Measurements from ENCODE around the gene BOLA1. TPM values are rescaled to one million over a fixed set of nuclear protein-coding genes. Genes with fewer than 3 reads are reported as not detected.

The BOLA1 gene
- total and polyA plus RNA-seq, 2 of the 13 experiments (the other 11 are each of a cell fraction or from before 2014, with no cell fraction given) = 3.2 to 4.2 TPM

DNA sequence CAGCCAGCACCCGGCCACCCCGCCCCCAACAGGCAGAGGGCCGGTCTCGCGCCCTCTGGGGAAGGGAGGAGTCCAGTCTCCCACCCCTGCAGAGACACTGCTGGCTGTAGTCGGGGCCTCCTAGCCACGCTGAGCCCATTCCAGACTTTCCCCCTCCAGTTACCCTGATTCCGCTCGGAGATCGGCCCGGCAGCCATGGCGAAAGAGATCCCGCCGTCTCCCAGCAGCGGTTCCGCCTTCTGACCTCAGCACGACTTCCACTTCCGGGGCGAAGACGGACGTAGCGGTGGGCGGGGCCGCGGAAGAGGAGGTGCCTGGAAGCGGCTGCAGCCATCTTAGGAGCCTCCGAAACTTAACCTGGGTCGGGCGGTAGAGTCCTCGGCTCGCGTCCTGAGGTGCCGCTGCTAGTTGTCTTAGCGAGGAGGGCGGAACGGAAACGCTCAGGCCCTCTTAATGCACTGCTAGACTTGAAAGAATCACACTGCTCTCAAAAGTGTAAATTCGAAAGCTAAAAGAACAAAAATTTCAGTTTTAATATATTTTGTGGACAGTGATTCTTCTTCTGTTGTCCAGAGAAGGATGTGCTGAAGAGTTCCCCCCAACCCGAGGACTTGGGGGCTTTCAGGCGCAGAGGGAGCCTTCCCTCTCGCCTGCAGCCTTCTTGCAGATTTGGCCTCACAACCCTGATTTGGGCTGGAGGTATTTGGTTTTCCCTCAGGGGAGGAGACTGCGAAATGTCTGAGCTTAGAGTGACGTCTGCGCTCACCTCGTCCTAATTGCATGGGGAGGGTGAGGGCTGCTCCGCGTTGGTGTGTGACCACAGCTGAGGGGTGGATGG is 28.4 kb downstream of the BOLA1 start, which contains the start of gene SF3B4 (continued):
- TF ChIP-seq ZNF775 (CRISPR knock-in tag; IDR thresholded peaks at IDR 0.05; ENCODE audit: borderline replicate concordance) (no peak), CHD2 (IDR thresholded peaks at IDR 0.05; ENCODE audit: low read depth, low read length) (no peak), NCOA1 (CRISPR knock-in tag; IDR thresholded peaks at IDR 0.05) (0 out of 2 replicates have a peak, but pooled peaks have one; percentile 67), MBNL3 (CRISPR knock-in tag; conservative IDR thresholded peaks at IDR 0.05) (no peak), JDP2 (CRISPR knock-in tag; IDR thresholded peaks at IDR 0.05; ENCODE audit: borderline replicate concordance) (no peak; the same call in 1 of the 2 replicates), ZNF230 (CRISPR knock-in tag; IDR thresholded peaks at IDR 0.05) (no peak), NFE2L2 (IDR thresholded peaks at IDR 0.05; ENCODE audit: low read length) (no peak), HHEX (CRISPR knock-in tag; IDR thresholded peaks at IDR 0.05) (no peak), ZKSCAN8 (CRISPR knock-in tag; IDR thresholded peaks at IDR 0.05; ENCODE audit: borderline replicate concordance) (no peak), SAP130 (CRISPR knock-in tag; IDR thresholded peaks at IDR 0.05; ENCODE audit: low read depth) (peak; percentile 90), NFKBIZ (CRISPR knock-in tag; IDR thresholded peaks at IDR 0.05) (no peak), SUZ12 (IDR thresholded peaks at IDR 0.05; ENCODE audit: low read depth, low read length) (no peak), SOX13 (IDR thresholded peaks at IDR 0.05) (no peak), SOX13 (CRISPR knock-in tag; conservative IDR thresholded peaks at IDR 0.05 in 1 of 2, IDR thresholded peaks at IDR 0.05 in 1 of 2) (no peak; a peak in 1 of 4 replicates), KMT2A (CRISPR knock-in tag; IDR thresholded peaks at IDR 0.05) (peak; percentile 89), SP5 (CRISPR knock-in tag; IDR thresholded peaks at IDR 0.05; ENCODE audit: borderline replicate concordance, low read depth) (peak; percentile 83), ZFP36L2 (CRISPR knock-in tag; IDR thresholded peaks at IDR 0.05) (no peak)
- TF ChIP-seq, protein P1, sequence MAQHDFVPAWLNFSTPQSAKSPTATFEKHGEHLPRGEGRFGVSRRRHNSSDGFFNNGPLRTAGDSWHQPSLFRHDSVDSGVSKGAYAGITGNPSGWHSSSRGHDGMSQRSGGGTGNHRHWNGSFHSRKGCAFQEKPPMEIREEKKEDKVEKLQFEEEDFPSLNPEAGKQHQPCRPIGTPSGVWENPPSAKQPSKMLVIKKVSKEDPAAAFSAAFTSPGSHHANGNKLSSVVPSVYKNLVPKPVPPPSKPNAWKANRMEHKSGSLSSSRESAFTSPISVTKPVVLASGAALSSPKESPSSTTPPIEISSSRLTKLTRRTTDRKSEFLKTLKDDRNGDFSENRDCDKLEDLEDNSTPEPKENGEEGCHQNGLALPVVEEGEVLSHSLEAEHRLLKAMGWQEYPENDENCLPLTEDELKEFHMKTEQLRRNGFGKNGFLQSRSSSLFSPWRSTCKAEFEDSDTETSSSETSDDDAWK (CRISPR knock-in tag; IDR thresholded peaks at IDR 0.05) = no peak
- TF ChIP-seq, protein P2, sequence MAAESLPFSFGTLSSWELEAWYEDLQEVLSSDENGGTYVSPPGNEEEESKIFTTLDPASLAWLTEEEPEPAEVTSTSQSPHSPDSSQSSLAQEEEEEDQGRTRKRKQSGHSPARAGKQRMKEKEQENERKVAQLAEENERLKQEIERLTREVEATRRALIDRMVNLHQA (CRISPR knock-in tag; IDR thresholded peaks at IDR 0.05) = no peak
- TF ChIP-seq, protein P3, sequence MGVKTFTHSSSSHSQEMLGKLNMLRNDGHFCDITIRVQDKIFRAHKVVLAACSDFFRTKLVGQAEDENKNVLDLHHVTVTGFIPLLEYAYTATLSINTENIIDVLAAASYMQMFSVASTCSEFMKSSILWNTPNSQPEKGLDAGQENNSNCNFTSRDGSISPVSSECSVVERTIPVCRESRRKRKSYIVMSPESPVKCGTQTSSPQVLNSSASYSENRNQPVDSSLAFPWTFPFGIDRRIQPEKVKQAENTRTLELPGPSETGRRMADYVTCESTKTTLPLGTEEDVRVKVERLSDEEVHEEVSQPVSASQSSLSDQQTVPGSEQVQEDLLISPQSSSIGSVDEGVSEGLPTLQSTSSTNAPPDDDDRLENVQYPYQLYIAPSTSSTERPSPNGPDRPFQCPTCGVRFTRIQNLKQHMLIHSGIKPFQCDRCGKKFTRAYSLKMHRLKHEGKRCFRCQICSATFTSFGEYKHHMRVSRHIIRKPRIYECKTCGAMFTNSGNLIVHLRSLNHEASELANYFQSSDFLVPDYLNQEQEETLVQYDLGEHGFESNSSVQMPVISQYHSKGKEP (CRISPR knock-in tag; IDR thresholded peaks at IDR 0.05) = peak; percentile 36; the same call in 1 of the 2 replicates
- TF ChIP-seq, protein P4, sequence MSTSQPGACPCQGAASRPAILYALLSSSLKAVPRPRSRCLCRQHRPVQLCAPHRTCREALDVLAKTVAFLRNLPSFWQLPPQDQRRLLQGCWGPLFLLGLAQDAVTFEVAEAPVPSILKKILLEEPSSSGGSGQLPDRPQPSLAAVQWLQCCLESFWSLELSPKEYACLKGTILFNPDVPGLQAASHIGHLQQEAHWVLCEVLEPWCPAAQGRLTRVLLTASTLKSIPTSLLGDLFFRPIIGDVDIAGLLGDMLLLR (CRISPR knock-in tag; IDR thresholded peaks at IDR 0.05) = peak; percentile 39; the same call in 1 of the 2 replicates
- TF ChIP-seq, protein P5, sequence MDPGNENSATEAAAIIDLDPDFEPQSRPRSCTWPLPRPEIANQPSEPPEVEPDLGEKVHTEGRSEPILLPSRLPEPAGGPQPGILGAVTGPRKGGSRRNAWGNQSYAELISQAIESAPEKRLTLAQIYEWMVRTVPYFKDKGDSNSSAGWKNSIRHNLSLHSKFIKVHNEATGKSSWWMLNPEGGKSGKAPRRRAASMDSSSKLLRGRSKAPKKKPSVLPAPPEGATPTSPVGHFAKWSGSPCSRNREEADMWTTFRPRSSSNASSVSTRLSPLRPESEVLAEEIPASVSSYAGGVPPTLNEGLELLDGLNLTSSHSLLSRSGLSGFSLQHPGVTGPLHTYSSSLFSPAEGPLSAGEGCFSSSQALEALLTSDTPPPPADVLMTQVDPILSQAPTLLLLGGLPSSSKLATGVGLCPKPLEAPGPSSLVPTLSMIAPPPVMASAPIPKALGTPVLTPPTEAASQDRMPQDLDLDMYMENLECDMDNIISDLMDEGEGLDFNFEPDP (CRISPR knock-in tag; conservative IDR thresholded peaks at IDR 0.05) = no peak
- TF ChIP-seq, protein P6, sequence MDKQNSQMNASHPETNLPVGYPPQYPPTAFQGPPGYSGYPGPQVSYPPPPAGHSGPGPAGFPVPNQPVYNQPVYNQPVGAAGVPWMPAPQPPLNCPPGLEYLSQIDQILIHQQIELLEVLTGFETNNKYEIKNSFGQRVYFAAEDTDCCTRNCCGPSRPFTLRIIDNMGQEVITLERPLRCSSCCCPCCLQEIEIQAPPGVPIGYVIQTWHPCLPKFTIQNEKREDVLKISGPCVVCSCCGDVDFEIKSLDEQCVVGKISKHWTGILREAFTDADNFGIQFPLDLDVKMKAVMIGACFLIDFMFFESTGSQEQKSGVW (CRISPR knock-in tag; IDR thresholded peaks at IDR 0.05; ENCODE audit: borderline replicate concordance) = no peak

Measured in HepG2 (cell line).